ENCODE measurements around the gene STMP1.

GRCh38 chr7:135669774-135670173 is 7.5 kb downstream of the STMP1 start:
- TF ChIP-seq JUN (IDR thresholded peaks at IDR 0.05; ENCODE audit: low read depth, low read length): no peak
- TF ChIP-seq, protein P1, sequence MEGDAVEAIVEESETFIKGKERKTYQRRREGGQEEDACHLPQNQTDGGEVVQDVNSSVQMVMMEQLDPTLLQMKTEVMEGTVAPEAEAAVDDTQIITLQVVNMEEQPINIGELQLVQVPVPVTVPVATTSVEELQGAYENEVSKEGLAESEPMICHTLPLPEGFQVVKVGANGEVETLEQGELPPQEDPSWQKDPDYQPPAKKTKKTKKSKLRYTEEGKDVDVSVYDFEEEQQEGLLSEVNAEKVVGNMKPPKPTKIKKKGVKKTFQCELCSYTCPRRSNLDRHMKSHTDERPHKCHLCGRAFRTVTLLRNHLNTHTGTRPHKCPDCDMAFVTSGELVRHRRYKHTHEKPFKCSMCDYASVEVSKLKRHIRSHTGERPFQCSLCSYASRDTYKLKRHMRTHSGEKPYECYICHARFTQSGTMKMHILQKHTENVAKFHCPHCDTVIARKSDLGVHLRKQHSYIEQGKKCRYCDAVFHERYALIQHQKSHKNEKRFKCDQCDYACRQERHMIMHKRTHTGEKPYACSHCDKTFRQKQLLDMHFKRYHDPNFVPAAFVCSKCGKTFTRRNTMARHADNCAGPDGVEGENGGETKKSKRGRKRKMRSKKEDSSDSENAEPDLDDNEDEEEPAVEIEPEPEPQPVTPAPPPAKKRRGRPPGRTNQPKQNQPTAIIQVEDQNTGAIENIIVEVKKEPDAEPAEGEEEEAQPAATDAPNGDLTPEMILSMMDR (IDR thresholded peaks at IDR 0.05; ENCODE audit: control extremely low read depth in 1 of 3, insufficient read depth in 1 of 3, low read depth in 1 of 3, low read length in 3 of 3): no peak
- TF ChIP-seq, protein P2, sequence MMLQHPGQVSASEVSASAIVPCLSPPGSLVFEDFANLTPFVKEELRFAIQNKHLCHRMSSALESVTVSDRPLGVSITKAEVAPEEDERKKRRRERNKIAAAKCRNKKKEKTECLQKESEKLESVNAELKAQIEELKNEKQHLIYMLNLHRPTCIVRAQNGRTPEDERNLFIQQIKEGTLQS (IDR thresholded peaks at IDR 0.05; ENCODE audit: insufficient read depth, low read depth, low read length): no peak
- TF ChIP-seq, protein P3, sequence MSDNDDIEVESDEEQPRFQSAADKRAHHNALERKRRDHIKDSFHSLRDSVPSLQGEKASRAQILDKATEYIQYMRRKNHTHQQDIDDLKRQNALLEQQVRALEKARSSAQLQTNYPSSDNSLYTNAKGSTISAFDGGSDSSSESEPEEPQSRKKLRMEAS (IDR thresholded peaks at IDR 0.05): no peak
- no peak for TF ChIP-seq SIN3A (conservative IDR thresholded peaks at IDR 0.05 in 1 of 2, IDR thresholded peaks at IDR 0.05 in 1 of 2; ENCODE audit: low read depth in 1 of 2, low read length in 2 of 2)
- no peak for TF ChIP-seq POLR2A (IDR thresholded peaks at IDR 0.05; ENCODE audit: control extremely low read depth in 1 of 2, low read depth in 2 of 2, low read length in 2 of 2)
- TF ChIP-seq CREB1 (IDR thresholded peaks at IDR 0.05): no peak
- no peak for TF ChIP-seq EZH2 (IDR thresholded peaks at IDR 0.05; ENCODE audit: low read depth, low read length, severe bottlenecking)
- no peak for TF ChIP-seq POLR2AphosphoS5 (IDR thresholded peaks at IDR 0.05; ENCODE audit: low read depth, low read length)
- TF ChIP-seq, protein P4, sequence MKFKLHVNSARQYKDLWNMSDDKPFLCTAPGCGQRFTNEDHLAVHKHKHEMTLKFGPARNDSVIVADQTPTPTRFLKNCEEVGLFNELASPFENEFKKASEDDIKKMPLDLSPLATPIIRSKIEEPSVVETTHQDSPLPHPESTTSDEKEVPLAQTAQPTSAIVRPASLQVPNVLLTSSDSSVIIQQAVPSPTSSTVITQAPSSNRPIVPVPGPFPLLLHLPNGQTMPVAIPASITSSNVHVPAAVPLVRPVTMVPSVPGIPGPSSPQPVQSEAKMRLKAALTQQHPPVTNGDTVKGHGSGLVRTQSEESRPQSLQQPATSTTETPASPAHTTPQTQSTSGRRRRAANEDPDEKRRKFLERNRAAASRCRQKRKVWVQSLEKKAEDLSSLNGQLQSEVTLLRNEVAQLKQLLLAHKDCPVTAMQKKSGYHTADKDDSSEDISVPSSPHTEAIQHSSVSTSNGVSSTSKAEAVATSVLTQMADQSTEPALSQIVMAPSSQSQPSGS (IDR thresholded peaks at IDR 0.05; ENCODE audit: low read length): no peak
- no peak for TF ChIP-seq KDM5A (IDR thresholded peaks at IDR 0.05; ENCODE audit: low read length)
- TF ChIP-seq RFX5 (IDR thresholded peaks at IDR 0.05; ENCODE audit: borderline replicate concordance, low read depth, low read length): no peak
- TF ChIP-seq EP300 (IDR thresholded peaks at IDR 0.05; ENCODE audit: borderline replicate concordance in 1 of 2, low read depth in 2 of 2, low read length in 2 of 2): no peak

Measured in H1 (cell line).